GM06990 (cell line): ENCODE data around the gene FNIP1.
"Not testable (repeated sequence)": the region's sequence is repeated elsewhere in the genome, so short reads cannot be mapped to it uniquely, and the experiment has no call there.

Source experiments
- DNase-seq: peaks from one replicate; pipeline ENCODE4 v3.0.0-alpha.2; 2011; ENCODE audit not compliant: insufficient read length; ENCODE audit errors: extremely low read depth
- H3K27me3 ChIP-seq: replicated peaks from 2 replicates; pipeline ENCODE4 v1.6.0; 2011; ENCODE audit warnings: low read length; ENCODE audit not compliant: control insufficient read depth, insufficient read depth
- H3K36me3 ChIP-seq: 2 replicates; pipeline ENCODE4 v1.5.1; 2011; ENCODE audit warnings: low read length; ENCODE audit not compliant: control insufficient read depth, insufficient read depth
- H3K4me3 ChIP-seq: replicated peaks from 2 replicates; pipeline ENCODE4 v1.5.1; 2011; ENCODE audit warnings: low read depth, mild to moderate bottlenecking, control low read depth, low read length
- CTCF ChIP-seq: IDR thresholded peaks from 2 replicates; pipeline ENCODE4 v1.5.1; 2011; ENCODE audit warnings: low read length, control low read depth, mild to moderate bottlenecking, inconsistent platforms; ENCODE audit not compliant: insufficient read depth, poor library complexity, severe bottlenecking

Gene FNIP1

GRCh38 chr5:131595088-131596033 lies 201.5 kb downstream of the FNIP1 start:
- Histone ChIP-seq H3K36me3 (peaks cover 2% of the 10 kb centered on the region; the same call in 1 of the 2 replicates), H3K27me3 (no peaks in the 10 kb centered on the region), H3K4me3 (no peak overlapping the region)
- TF ChIP-seq CTCF = no peak
- no peak for DNase-seq

- Histone ChIP-seq H3K36me3 (peaks cover 2% of the 10 kb centered on the region; the same call in 1 of the 2 replicates), H3K27me3 (no peaks in the 10 kb centered on the region), H3K4me3 (no peak overlapping the region)
- DNase-seq = no peak
- TF ChIP-seq CTCF = no peak
These were observed 202.9 kb downstream of the FNIP1 start for GRCh38 chr5:131593921-131594320.

GRCh38 chr5:131593436-131593835 lies 203.4 kb downstream of the FNIP1 start:
- not testable (repeated sequence) for H3K4me3 ChIP-seq, H3K27me3 ChIP-seq, DNase-seq, H3K36me3 ChIP-seq
